ENCODE results near the gene INPP5F. TPM values are rescaled to one million over a fixed set of nuclear protein-coding genes. Genes with fewer than 3 reads are reported as not detected.
"Not testable (repeated sequence)": the region's sequence is repeated elsewhere in the genome, so short reads cannot be mapped to it uniquely, and the experiment has no call there.

INPP5F gene
- total and polyA plus RNA-seq, 10 donors: 6.0 to 16.2 (median 10.9) TPM

DNA sequence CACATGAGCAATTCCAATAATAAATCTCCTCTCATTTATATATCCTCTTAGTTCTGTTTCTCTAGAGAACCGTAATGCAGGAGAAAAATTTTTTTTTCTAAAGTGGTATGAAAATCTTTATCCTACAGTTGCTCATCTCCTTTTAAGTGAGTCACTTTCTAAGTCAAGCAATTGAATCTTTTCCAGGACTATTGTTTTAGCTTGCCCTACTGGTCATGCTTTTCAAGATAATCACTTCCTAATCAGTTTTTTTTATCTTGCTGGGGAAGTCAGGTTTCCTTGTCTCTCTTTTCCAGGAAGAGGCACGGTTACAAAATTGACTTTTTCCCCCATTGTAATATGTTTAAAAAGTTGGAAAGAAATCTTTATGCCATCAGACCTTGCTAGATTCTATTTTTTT, 44.0 kb downstream of the INPP5F start:
- Histone ChIP-seq H3K4me3 (no peak overlapping the region), H3K36me3 (no peaks in the 10 kb centered on the region), H3K27ac (peak overlapping the region in 4 of 8 donors; percentile 0 to 48 (median 22)), H3K27me3 (replicated peaks in 1 of 7) (no peaks in the 10 kb centered on the region), H3K4me1 (peaks cover 0 to 16% (median 11%) of the 10 kb centered on the region in 6 donors), H3K9me3 (no peaks in the 10 kb centered on the region)
- 54 to 67% (median 66%) methylated on average over 2 of the region's 2 CpGs for WGBS, 5 donors
- intact Hi-C loops (cut with DNase I; ENCODE audit: low total_unique reads): no loop called here
- no peak for TF ChIP-seq POLR2A (IDR thresholded peaks at IDR 0.05)
- TF ChIP-seq, protein P1, sequence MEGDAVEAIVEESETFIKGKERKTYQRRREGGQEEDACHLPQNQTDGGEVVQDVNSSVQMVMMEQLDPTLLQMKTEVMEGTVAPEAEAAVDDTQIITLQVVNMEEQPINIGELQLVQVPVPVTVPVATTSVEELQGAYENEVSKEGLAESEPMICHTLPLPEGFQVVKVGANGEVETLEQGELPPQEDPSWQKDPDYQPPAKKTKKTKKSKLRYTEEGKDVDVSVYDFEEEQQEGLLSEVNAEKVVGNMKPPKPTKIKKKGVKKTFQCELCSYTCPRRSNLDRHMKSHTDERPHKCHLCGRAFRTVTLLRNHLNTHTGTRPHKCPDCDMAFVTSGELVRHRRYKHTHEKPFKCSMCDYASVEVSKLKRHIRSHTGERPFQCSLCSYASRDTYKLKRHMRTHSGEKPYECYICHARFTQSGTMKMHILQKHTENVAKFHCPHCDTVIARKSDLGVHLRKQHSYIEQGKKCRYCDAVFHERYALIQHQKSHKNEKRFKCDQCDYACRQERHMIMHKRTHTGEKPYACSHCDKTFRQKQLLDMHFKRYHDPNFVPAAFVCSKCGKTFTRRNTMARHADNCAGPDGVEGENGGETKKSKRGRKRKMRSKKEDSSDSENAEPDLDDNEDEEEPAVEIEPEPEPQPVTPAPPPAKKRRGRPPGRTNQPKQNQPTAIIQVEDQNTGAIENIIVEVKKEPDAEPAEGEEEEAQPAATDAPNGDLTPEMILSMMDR (IDR thresholded peaks at IDR 0.05 in 8 of 11, conservative IDR thresholded peaks at IDR 0.05 in 3 of 11): no peak
- no peak for TF ChIP-seq POLR2AphosphoS5 (IDR thresholded peaks at IDR 0.05)
- DNase-seq: no peak

GRCh38 chr10:119770928-119771327, 45.1 kb downstream of the INPP5F start:
- no peak for DNase-seq
- TF ChIP-seq POLR2AphosphoS5 (IDR thresholded peaks at IDR 0.05) (no peak), POLR2A (IDR thresholded peaks at IDR 0.05) (no peak)
- TF ChIP-seq, protein P1 (IDR thresholded peaks at IDR 0.05 in 8 of 11, conservative IDR thresholded peaks at IDR 0.05 in 3 of 11): no peak
- H3K27me3 ChIP-seq (replicated peaks in 1 of 7): no peaks in the 10 kb centered on the region
- 86 to 99% (median 88%) methylated on average over 2 of the region's 2 CpGs for WGBS, 5 donors
- intact Hi-C loops (cut with DNase I; ENCODE audit: low total_unique reads): no loop called here
- H3K36me3 ChIP-seq: no peaks in the 10 kb centered on the region
- no peaks in the 10 kb centered on the region for H3K9me3 ChIP-seq
- H3K4me3 ChIP-seq: no peak overlapping the region
- no peak overlapping the region for H3K27ac ChIP-seq
- peaks cover 0 to 16% (median 11%) of the 10 kb centered on the region in 6 donors for H3K4me1 ChIP-seq

- no peaks in the 10 kb centered on the region for H3K9me3 ChIP-seq
- no peak for TF ChIP-seq POLR2A (IDR thresholded peaks at IDR 0.05)
- no peak for TF ChIP-seq POLR2AphosphoS5 (IDR thresholded peaks at IDR 0.05)
- TF ChIP-seq, protein P1 (IDR thresholded peaks at IDR 0.05 in 8 of 11, conservative IDR thresholded peaks at IDR 0.05 in 3 of 11): no peak
- 85 to 95% (median 89%) methylated on average over 4 of the region's 4 CpGs for WGBS, 5 donors
These were observed 46.5 kb downstream of the INPP5F start for GRCh38 chr10:119772334-119772733.

DNA sequence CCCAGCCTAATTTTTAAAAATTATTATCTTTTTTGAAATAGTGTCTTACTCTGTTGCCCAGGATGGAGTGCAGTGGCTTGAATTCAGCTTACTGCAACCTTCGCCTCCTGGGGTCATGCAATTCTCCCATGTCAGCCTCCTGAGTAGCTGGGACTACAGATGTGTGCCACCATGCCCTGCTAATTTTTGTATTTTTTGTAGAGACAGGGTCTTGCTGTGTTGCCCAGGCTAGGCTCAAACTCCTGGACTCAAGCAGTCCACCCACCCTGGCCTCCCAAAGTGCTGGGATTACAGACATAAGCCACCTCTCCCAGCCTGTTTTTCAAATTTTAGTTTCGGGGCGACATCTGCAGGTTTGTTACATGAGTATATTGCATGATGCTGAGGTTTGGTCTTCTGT, 47.2 kb downstream of the INPP5F start:
- intact Hi-C loops (cut with DNase I; ENCODE audit: low total_unique reads): not testable (repeated sequence)
- WGBS, 5 donors: 93 to 99% (median 97%) methylated on average over 3 of the region's 3 CpGs

More at GRCh38 chr10:119772334-119772733, 46.5 kb downstream of the INPP5F start:
- H3K4me1 ChIP-seq: peaks cover 0 to 16% (median 11%) of the 10 kb centered on the region in 6 donors
- no peak overlapping the region for H3K27ac ChIP-seq
- intact Hi-C loops (cut with DNase I; ENCODE audit: low total_unique reads): no loop called here
- no peak for DNase-seq
- no peaks in the 10 kb centered on the region for H3K27me3 ChIP-seq (replicated peaks in 1 of 7)
- H3K36me3 ChIP-seq: no peaks in the 10 kb centered on the region
- H3K4me3 ChIP-seq: no peak overlapping the region

GRCh38 chr10:119775529-119775928, 49.7 kb downstream of the INPP5F start:
- Histone ChIP-seq H3K27ac (no peak overlapping the region), H3K27me3 (replicated peaks in 1 of 7) (no peaks in the 10 kb centered on the region), H3K4me3 (no peak overlapping the region), H3K36me3 (no peaks in the 10 kb centered on the region), H3K9me3 (no peaks in the 10 kb centered on the region), H3K4me1 (peaks cover 0 to 8% (median 0%) of the 10 kb centered on the region in 6 donors)
- DNase-seq: no peak
- TF ChIP-seq POLR2AphosphoS5 (IDR thresholded peaks at IDR 0.05) (no peak), POLR2A (IDR thresholded peaks at IDR 0.05) (no peak)
- TF ChIP-seq, protein P1 (IDR thresholded peaks at IDR 0.05 in 8 of 11, conservative IDR thresholded peaks at IDR 0.05 in 3 of 11): no peak
- 71 to 90% (median 85%) methylated on average over 1 of the region's 1 CpG for WGBS, 5 donors
- intact Hi-C loops (cut with DNase I; ENCODE audit: low total_unique reads): no loop called here

More for the DNA sequence above, 47.2 kb downstream of the INPP5F start:
- DNase-seq; H3K9me3 ChIP-seq; H3K4me3 ChIP-seq; H3K36me3 ChIP-seq; H3K27ac ChIP-seq; H3K27me3 ChIP-seq (replicated peaks in 1 of 7): not testable (repeated sequence)
- H3K4me1 ChIP-seq: peaks cover 0 to 13% (median 6%) of the 10 kb centered on the region in 6 donors

Data from spleen (tissue), 11 donors.